Ishikawa (cell line): ENCODE data around the gene PTPN23.

Source experiments
- CEBPB ChIP-seq: IDR thresholded peaks from 2 replicates; pipeline ENCODE4 v1.6.1; 2012
- EP300 ChIP-seq: IDR thresholded peaks from 2 replicates; pipeline ENCODE4 v1.6.1; 2012; ENCODE audit warnings: borderline replicate concordance
- FOXM1 ChIP-seq: IDR thresholded peaks from 2 replicates; pipeline ENCODE4 v1.6.1; 2012; ENCODE audit warnings: low read depth, borderline replicate concordance
- RAD21 ChIP-seq: IDR thresholded peaks from 2 replicates; pipeline ENCODE4 v1.6.1; 2012; ENCODE audit warnings: low read depth
- TAF1 ChIP-seq: IDR thresholded peaks from 2 replicates; pipeline ENCODE4 v1.6.1; 2012; ENCODE audit warnings: low read depth, mild to moderate bottlenecking
- YY1 ChIP-seq: IDR thresholded peaks from 2 replicates; pipeline ENCODE4 v1.6.1; 2012; ENCODE audit warnings: low read depth
- TF ChIP-seq, protein P1 (sequence below): IDR thresholded peaks from 2 replicates; pipeline ENCODE4 v1.6.1; 2012; ENCODE audit warnings: low read depth, mild to moderate bottlenecking
- TF ChIP-seq, protein P2 (sequence below): IDR thresholded peaks from 2 replicates; pipeline ENCODE4 v1.6.1; 2012

- TF ChIP-seq, protein P1, sequence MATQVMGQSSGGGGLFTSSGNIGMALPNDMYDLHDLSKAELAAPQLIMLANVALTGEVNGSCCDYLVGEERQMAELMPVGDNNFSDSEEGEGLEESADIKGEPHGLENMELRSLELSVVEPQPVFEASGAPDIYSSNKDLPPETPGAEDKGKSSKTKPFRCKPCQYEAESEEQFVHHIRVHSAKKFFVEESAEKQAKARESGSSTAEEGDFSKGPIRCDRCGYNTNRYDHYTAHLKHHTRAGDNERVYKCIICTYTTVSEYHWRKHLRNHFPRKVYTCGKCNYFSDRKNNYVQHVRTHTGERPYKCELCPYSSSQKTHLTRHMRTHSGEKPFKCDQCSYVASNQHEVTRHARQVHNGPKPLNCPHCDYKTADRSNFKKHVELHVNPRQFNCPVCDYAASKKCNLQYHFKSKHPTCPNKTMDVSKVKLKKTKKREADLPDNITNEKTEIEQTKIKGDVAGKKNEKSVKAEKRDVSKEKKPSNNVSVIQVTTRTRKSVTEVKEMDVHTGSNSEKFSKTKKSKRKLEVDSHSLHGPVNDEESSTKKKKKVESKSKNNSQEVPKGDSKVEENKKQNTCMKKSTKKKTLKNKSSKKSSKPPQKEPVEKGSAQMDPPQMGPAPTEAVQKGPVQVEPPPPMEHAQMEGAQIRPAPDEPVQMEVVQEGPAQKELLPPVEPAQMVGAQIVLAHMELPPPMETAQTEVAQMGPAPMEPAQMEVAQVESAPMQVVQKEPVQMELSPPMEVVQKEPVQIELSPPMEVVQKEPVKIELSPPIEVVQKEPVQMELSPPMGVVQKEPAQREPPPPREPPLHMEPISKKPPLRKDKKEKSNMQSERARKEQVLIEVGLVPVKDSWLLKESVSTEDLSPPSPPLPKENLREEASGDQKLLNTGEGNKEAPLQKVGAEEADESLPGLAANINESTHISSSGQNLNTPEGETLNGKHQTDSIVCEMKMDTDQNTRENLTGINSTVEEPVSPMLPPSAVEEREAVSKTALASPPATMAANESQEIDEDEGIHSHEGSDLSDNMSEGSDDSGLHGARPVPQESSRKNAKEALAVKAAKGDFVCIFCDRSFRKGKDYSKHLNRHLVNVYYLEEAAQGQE: no peak
- TF ChIP-seq TAF1 (no peak), RAD21 (peak; percentile 26; the same call in 1 of the 2 replicates), EP300 (no peak), FOXM1 (no peak), CEBPB (no peak), YY1 (no peak)
- TF ChIP-seq, protein P2, sequence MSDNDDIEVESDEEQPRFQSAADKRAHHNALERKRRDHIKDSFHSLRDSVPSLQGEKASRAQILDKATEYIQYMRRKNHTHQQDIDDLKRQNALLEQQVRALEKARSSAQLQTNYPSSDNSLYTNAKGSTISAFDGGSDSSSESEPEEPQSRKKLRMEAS: no peak
These were observed 25.9 kb downstream of the PTPN23 start for GRCh38 chr3:47406762-47407149.
